IPS-18c (cell line): ENCODE data around the gene CRACDL.

Experiments
- H3K4me3 ChIP-seq: 2 replicates; pipeline ENCODE4 v1.7.0; 2013; ENCODE audit warnings: low read depth, mild to moderate bottlenecking, low read length, moderate library complexity; ENCODE audit not compliant: insufficient read depth
- H3K9me3 ChIP-seq: one replicate; pipeline ENCODE4 v1.6.1; 2013; ENCODE audit warnings: mild to moderate bottlenecking, low read length, moderate library complexity; ENCODE audit not compliant: control insufficient read depth, insufficient read depth

The CRACDL gene

GRCh38 chr2:98808546-98808945 is 127.5 kb downstream of the CRACDL start:
- no peak overlapping the region for H3K4me3 ChIP-seq
- H3K9me3 ChIP-seq, result no peaks in the 10 kb centered on the region

GRCh38 chr2:98807929-98808328 is 128.1 kb downstream of the CRACDL start:
- no peaks in the 10 kb centered on the region for H3K9me3 ChIP-seq
- no peak overlapping the region for H3K4me3 ChIP-seq

GRCh38 chr2:98807221-98807620 is 128.8 kb downstream of the CRACDL start:
- H3K4me3 ChIP-seq, result no peak overlapping the region
- no peaks in the 10 kb centered on the region for H3K9me3 ChIP-seq

- Histone ChIP-seq H3K4me3 (no peak overlapping the region), H3K9me3 (no peaks in the 10 kb centered on the region)
Measured at GRCh38 chr2:98806236-98806697, 129.8 kb downstream of the CRACDL start.

GRCh38 chr2:98805412-98806171 is 130.4 kb downstream of the CRACDL start:
- H3K4me3 ChIP-seq, result no peak overlapping the region
- H3K9me3 ChIP-seq, result no peaks in the 10 kb centered on the region

- Histone ChIP-seq H3K4me3 (no peak overlapping the region), H3K9me3 (no peaks in the 10 kb centered on the region)
Measured at GRCh38 chr2:98804736-98805135, 131.3 kb downstream of the CRACDL start.

GRCh38 chr2:98804265-98804650 is 131.8 kb downstream of the CRACDL start:
- H3K9me3 ChIP-seq, result no peaks in the 10 kb centered on the region
- H3K4me3 ChIP-seq, result no peak overlapping the region

- H3K4me3 ChIP-seq, result no peak overlapping the region
- no peaks in the 10 kb centered on the region for H3K9me3 ChIP-seq
Measured at GRCh38 chr2:98803405-98804264, 132.4 kb downstream of the CRACDL start.

- Histone ChIP-seq H3K4me3 (no peak overlapping the region), H3K9me3 (no peaks in the 10 kb centered on the region)
Measured at GRCh38 chr2:98802344-98802743, 133.7 kb downstream of the CRACDL start.

- H3K9me3 ChIP-seq, result no peaks in the 10 kb centered on the region
- H3K4me3 ChIP-seq, result no peak overlapping the region
Measured at GRCh38 chr2:98801921-98802321, 134.1 kb downstream of the CRACDL start.

- Histone ChIP-seq H3K4me3 (no peak overlapping the region), H3K9me3 (no peaks in the 10 kb centered on the region)
Measured at GRCh38 chr2:98801286-98801685, 134.7 kb downstream of the CRACDL start.

GRCh38 chr2:98800330-98801064 is 135.5 kb downstream of the CRACDL start:
- Histone ChIP-seq H3K9me3 (no peaks in the 10 kb centered on the region), H3K4me3 (no peak overlapping the region)

- Histone ChIP-seq H3K4me3 (no peak overlapping the region), H3K9me3 (no peaks in the 10 kb centered on the region)
Measured at GRCh38 chr2:98799375-98800329, 136.4 kb downstream of the CRACDL start.

GRCh38 chr2:98796775-98797544 is 139.1 kb downstream of the CRACDL start:
- Histone ChIP-seq H3K9me3 (no peaks in the 10 kb centered on the region), H3K4me3 (no peak overlapping the region)

- no peaks in the 10 kb centered on the region for H3K9me3 ChIP-seq
- H3K4me3 ChIP-seq, result no peak overlapping the region
Measured at GRCh38 chr2:98795891-98796676, 139.9 kb downstream of the CRACDL start.
